NCI-H1436 (cell line): ENCODE results near the gene PMEPA1.

Source experiments
- DNase-seq: peaks from one replicate; lab custom pipeline; 2025; lab: John Stamatoyannopoulos, UW

The PMEPA1 gene

DNA sequence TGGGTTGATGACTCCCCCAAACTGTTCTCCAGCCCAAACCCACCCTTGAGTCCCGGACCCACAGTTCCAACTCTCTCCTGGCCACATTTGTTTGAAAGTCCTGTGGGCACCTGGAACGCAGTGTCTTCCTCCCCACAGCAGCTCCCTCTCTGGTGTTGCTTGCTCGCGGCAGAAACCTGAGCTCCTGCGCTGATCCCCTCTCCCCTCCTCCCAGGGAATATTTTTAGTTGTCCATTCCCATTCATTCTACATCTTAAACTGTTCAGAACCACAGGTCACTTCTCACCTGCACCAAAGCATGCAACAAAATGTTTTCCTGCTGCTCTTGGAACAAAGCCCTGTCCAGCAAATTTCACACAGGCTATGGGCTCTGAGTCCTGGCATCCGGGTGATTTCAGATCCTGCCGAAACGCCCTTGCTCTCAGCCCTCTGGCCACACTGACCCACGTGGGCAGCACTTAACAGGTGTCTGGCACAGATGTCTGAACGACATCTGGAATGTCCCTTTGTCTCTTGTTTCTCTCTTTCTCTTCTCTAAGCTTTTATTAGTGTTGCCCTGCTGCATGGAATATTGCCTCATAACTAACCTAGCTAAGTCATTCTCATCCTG, 27.0 kb upstream of the PMEPA1 start:
- DNase-seq, result no peak

DNA sequence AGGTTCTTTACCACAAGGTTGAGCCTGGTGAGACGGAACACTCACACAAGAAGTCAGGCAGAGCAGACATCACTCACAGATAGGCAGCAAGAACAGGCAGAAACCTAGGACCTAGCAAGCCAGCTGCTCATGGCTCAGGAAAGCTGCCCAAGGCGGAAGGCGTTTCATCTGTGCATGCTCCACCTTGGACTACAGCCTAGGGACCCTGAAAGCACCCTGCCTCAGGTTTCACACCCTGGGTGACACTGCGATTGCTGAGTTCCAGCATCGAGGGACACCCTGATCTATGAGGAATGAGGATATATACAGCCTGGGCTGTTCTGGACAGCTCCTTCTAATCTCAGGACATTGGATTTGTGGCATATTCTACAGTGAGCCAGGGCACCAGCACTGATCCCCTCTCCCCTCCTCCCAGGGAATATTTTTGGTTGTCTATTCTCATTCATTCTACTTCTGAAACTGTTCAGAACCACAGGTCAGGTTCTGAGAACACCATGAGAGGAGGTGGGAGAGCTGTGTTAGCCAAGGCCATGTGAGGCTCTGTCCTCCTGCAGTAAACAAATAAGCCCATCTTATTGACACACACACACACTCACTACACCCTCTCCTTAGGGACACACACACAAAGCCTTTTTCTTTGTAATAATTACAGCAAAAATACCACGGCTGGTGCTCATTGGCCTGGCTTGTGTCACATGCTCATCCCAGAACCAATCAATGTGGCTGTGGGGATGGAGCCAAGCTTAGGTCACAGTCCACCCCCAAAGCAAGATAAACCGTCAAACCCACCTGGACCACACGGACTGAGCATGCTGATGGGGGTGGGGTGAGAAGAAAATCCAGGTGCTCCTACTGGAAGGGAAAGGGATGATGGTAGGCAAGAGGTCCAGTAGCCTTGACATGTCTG, 26.3 kb upstream of the PMEPA1 start:
- peak; percentile 29 for DNase-seq

DNA sequence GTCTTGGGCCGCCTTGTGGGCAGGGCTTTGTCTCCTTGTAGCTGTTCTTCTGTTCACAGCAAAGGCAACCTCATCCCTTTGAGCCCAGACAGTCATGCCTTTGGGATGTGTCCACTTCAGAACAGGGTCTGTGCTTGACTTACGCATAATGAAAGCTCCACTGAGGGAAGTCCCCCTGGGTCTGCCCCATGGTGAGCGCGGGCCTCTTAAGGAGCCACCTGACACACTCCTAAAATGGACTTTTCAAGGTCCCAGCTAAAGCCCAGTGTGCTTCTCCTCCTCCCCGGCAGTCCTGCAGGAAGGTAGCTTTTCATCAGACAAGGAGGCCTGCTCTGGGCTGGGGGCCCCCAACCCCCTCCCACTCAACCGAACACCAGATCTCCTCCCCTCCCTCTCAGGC, 24.9 kb upstream of the PMEPA1 start:
- no peak for DNase-seq

DNA sequence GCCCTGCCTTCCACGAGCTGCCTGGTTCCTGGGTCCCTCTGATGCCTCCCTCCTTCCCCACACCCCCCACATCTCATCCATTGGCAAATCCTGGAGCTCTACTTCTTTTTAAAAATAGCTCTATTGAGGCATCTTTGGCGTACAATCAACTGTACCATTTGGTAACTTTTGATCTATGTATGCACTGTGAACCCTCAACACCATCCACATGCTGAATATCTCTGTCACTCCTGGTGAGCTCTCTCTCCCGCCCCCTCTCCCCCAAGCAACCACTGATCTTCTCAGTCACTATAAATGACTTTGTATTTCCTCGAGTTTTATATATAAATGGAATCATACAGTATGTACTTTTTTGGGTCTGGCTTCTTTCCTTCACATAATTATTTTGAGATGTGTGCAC, 22.4 kb upstream of the PMEPA1 start:
- no peak for DNase-seq

DNA sequence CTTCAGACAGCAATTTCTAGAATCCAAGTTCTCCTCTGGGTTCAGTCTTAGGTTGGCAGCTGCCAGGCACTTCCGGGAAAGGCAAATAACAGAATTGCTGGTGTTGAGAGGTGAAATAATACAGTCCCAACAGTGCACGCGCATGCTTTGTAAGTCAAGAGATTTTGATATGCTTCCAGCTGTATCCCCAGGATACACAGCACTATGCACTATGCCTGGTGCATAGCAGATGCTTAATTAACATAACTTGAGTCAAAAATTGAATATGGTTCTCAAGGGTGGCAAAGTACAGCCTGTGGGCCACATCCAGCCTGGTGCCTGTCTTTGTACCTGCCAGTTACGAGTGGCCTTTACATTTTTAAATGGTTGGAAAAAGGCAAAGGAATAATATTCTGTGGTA, 18.9 kb upstream of the PMEPA1 start:
- no peak for DNase-seq

DNA sequence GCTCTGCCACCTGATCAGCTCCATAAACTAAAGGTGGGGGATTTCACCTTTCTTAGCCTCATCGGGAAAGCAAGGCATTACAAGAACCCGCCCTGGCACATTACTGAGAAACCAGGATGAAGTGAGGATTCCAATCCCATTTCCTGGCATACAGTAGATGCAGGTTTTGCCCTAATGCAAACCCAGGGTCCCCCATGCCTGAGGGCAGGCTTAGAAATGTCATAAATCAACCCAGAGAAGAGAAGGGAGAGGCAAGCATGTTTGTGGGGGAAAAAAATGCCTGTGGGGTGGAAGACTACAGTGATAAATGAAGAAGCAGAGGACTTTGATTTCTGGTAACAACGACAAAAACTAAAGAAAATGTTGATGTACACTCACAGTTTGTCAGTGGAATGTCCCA, 18.0 kb upstream of the PMEPA1 start:
- DNase-seq, result no peak

DNA sequence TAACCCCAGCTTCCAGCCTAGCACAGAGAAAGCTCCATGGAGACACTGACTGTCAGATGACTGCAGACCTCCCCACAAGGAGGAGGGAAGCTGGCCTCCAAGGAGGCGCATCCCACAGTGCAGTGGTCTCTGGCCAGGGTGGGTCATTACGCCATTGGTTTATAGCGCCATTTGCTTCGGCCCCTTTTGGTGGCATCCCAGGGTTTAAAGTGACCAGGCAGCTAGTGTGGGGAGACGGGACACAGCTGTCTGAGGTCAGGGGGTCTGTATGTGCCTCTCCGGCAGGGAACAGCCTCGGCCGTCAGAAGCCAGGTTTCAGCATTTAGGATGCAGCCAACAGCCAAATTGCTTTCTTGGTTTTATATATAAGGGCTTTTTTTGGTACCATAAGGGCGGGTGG, 15.8 kb upstream of the PMEPA1 start:
- DNase-seq, result no peak

DNA sequence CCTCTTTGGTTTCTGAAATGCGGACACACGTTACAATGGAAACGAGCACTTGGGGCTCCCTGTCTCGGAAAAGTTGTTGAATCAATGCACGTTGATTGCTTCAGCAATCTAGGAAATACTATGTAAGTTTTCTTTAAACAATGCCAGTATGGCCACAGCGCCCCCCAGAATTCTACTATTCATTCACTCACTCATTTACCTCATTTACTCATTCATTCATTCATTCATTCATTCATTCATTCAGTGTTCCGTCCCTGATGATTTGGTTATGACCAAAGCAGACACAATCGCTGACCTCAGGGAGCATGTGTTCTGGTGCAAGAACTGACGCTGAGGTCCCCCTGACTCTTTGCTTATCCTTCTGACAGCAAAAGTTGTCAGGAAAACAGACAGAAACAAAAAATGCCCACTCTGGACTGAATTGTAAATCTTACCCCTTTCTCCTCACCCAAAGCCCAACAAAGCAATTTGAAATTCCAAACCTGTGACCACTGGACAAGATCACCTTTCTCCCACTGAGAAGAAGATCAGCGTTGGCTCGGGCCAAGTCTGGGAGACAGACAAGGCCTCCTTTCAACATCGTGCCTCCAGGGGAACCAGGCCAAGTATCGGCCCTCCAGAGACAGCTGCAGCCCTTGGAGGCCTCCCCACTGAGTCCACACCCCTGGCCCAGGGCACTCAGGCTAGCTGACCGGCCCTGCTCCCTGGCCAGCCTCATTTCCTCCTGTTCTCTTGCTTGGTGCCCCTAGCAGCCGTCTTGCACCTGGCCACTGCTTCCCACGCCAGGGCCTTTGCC, 15.0 kb upstream of the PMEPA1 start:
- no peak for DNase-seq

DNA sequence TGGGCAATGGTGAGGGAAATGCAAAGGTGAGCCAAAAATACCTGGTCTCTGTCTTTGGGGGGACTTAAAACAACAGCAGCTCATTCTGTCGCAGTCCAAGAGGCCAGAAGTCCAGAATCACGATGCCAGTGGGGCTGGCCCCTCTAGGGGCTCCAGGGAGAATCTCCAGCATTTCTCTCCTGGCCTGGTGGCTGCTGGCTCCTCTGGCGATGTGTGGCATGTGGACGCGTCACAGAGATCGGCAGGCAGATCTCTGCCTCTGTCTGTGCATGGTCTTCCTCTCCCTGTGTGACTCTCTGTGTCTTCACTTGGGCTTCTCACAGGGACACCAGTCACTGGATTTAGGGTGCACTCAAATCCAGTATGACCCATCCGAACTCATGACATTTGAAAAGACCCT, 14.0 kb upstream of the PMEPA1 start:
- DNase-seq, result no peak

DNA sequence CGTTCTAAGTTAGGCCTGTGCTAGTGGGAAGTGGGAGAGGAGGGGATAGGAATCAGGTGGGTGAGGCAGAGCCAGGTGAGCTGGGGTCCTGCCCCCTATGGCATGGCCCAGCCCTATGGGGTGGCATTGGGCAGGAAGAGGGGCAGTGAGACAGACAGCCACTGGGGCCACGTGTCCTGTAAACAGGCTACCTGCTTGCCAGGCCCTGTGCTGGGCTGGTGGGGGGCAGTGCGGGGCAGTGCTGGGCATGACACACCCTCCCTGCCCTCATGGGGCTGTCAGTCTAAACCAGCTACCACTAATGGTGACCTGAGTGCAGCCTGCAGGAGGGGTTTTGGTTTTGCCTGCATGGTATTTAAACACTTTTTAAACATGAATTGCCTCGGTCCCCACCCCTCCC, 10.1 kb upstream of the PMEPA1 start:
- no peak for DNase-seq

DNA sequence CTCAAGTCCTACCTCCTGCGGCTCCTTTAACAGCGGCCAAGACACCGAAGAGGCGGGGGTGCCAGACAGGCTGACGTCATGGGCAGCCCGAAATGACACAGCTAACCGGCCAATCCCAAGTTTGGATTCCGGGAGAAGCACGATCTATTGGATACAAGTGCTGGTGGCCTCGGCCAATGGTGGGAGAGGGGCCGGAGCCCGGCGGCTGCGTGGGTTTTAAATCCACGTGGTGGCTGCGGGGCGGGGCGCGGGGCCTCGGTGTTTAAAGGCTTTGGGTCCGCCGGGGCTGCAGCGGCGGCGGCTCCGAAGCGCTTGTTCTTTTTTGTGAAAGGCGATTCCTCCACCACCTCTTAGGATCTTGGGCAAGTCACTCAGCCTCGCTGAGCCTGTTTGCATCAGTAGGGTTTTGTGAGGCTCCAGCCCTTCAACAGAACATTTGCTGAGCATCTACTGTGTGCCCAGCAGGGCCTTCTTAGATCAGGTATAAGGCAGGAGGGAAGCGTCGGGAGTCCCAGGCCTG, 8.7 kb upstream of the PMEPA1 start:
- peak; percentile 93 for DNase-seq

DNA sequence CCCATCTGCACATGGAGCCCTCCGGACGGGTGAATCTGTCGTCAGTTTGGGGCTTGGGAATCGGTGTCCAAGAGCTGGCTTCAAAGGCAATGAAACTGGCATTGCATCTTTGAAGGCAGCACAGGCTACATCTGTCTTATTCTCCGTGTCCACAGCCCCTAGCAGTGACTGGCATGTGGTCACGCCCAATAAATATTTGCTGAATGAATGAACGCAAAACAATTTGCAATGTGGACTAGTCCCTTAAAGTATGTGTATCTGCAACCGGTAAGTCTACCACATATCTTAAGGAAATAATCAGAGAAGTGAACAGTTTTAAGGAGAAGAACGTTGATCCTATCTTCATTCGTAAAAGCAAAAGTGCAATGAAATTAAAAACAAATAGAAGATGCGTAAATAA, 8.0 kb upstream of the PMEPA1 start:
- no peak for DNase-seq

DNA sequence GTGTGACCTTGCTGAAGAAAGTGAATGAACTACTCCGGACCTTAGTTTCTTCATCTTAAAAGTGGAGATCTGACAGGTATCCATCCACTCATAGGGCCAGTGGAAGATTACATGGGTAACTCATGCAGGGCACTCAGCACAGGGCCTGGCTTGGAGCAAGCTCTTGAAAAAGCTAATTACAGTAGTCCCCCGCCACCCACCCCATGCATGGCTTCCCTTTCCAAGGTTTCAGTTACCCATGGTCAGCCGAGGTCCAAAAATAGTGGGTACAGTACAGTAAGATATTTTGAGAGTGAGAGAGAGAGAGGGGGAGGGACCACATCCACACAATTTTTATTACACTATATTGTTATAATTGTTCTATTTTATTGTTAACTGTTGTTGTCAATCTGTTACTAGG, 7.1 kb upstream of the PMEPA1 start:
- no peak for DNase-seq

DNA sequence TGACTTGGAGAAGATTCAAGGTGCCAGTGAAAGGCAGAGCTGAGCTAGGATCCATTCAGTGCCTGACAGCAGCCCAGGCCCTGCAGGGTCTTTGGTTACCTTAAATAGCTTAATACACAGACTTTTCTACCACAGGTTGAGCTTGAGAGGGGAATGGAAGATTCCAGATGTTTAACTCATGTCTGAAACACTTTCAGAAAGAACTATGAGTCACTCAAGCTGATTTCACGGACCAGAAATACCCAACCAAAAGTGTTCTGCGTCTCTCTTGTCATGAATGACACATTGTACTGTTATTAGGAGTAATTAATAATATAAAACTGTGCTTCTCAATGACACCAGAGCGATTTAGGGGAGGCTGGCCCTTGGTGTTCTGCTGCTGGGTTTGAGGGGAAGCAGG, 6.4 kb upstream of the PMEPA1 start:
- no peak for DNase-seq

DNA sequence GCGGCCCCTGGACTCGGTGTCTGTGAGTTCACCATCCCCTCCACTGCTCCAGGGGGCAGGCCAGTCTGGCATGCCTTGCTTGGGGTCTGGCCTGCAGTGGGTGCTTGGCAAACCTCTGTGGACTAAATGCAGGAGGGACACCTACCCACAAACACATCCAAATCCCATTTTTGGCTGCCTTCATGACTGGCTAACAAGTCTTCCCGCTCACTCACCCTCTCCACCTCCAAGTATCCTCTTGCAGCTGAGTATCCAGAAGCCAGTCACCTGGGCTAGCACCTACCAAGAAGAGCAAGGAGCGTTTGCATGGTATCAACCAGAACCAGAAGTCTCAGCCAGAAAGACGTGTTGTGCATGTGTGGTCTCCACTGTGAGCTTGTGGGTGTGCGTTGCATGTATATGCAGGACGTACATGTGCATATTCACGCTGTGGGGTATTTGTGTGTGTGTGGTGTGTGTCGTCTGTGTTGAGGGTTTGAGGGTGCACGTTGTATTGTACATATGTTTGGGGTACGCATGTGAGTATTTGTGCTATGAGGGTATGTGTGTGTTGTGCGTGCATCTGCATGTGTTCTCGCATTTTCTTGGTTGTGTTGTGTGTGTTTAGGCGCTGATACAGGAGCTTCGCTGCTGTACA, 5.6 kb upstream of the PMEPA1 start:
- DNase-seq, result no peak

DNA sequence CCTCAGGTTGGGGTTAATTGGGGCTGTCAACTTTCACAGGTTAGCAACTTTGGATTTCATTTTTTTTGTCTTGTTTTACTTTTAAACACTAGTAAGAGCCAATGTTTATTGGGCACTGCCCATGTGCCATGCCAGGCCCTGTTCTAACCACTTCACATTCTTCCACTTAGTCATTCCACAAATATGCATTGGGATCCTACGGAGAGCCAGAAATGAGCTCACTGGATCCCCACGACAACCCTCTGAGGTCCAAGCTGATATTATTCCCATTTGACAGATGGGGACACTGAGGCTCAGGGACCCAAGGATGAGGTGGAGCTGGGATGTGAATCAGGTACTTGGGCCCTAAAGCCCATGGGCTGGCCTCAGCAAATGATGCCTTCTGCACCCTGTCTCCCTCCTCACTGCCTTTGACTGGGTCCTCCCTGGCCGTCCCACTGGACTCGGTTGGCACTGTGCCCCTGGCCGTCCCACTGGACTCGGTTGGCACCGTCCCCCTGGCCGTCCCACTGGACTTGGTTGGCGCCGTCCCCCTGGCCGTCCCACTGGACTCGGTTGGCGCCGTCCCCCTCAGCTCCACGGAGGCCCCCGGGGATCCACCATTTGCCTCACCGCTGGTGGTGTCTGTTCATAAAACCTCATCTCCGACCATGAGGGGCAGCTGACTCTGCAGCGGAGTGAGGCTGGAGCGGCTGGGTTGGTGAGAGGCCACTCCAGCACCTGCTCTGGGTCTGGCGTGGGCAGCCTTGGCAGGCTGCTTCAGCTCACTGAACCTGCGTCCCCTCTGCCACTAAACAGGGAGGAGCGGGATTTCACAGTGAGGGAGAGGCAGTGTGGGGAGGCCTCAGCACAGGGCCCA, 4.8 kb upstream of the PMEPA1 start:
- DNase-seq, result no peak

DNA sequence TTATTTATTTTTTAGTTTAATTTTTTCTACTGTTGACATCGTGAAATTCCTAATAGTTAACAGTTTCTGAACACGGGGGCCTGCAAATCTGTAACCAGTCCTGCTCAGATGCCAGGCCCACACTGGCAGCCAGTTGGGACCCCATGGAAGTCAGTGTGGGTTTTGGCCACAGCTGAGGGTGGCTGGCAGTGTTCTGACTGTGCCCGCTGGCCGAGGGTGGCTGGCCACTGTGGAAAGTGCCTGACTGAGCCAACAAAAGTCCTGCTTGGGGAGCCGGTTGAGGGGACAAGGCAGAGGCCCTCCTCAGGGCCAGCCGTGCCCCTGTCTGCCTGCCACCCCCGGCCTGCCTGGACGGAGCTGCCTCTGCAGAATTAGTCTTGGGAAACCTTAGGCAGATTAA, 4.1 kb upstream of the PMEPA1 start:
- no peak for DNase-seq

DNA sequence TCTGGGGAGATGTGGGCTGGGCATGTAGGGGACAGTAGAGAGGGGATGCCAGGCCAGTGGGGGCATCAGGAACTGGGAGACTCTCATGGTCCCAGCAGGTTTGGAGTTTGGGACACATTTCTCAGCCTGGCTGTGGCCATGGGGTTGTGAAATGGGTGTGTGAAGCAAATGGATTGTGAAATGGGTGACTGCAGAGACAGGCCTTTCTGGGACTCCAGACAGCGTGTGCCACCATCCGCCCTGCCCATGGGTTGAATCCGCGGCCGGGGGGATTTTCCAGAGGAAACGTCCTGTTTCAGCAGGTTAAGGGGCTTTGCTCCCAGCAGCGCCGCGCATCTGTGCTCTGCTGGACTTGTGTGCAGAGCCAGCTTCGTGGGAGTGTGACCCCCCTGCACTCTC, 3.7 kb upstream of the PMEPA1 start:
- no peak for DNase-seq

DNA sequence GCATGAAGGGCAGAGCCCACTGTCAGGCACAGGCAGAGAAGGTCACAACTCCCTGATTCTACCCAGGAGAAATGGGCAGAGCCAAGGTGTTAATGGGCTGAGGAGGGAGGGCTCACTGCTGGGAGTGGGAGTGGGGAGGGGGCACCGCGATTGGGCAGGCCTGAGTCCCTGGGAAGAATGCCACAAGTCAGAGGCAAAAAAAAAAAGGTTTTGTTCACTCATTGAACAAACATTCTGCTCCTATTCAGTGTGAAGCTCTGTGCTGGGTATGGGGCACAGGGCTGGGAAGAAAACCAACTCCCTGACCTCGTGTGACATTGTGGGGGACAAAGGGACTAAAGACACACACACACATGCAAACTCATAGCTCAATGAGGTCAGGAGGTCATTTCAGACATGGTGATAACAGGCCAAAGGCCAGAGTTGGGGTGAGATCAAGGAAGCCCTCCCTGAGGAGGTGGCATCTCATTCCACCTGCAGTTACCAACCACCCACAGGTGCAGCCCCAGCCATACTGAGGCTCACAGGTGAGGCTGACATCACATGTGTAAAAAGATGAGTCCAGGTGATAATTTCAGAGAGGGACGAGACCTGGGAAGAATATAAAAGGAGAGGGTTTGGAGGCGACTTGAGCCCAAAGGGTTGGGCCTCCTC, 3.2 kb upstream of the PMEPA1 start:
- no peak for DNase-seq

DNA sequence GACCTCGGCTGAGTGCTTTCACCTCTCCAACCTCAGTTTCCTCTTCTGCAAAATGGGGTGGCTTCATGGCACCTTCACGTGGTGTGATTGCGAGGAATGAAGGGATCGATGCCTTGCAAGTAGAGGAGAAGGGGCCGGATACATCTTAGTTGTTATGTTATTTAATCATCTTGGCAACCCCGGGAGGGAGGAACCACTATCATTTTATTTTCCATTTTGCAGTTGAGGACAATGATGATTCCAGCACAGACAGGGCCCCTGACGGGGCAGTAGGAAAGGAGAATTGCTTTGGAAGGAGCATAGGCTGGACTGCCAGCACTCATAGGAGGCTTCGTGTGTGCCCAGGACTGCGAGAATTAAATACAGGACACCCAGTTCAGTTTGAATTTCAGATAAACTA, 2.5 kb upstream of the PMEPA1 start:
- no peak for DNase-seq

DNA sequence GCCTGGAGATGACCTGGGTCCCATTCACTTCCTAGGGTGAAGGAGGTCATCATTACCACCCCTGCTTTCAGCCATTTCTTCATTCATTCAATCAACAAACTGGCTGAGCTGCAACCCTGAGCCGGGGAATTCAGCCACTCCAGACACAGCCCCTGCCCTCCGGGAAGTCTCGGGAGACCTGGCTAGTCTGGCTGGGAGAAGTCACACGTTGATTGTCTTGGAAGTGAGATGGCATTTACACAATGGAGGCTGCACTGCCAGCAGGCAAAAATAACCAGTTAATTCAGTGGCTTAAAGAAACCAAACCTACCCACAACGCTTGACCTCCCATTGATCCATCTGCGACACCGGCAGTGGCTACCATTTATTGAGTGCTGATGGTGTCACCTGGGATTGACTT, 2.0 kb upstream of the PMEPA1 start:
- DNase-seq, result no peak
